GM12892 (cell line): ENCODE data around the gene CDAN1.
"Not testable (repeated sequence)": the region's sequence is repeated elsewhere in the genome, so short reads cannot be mapped to it uniquely, and the experiment has no call there.

Source experiments
- DNase-seq: peaks from one replicate; pipeline ENCODE4 v3.0.0; 2011; ENCODE audit not compliant: insufficient read length
- FAIRE-seq: peaks from 2 replicates; lab custom pipeline; 2011; peaks lifted over from hg19 to GRCh38; lab: Jason Lieb, UNC
- POLR2A ChIP-seq: IDR thresholded peaks from 2 replicates; pipeline ENCODE4 v1.6.1; 2011; ENCODE audit warnings: low read depth, low read length, control low read depth
- POLR2AphosphoS5 ChIP-seq: IDR thresholded peaks from 2 replicates; pipeline ENCODE4 v1.6.1; 2011; ENCODE audit warnings: low read depth, low read length, control low read depth
- TAF1 ChIP-seq: IDR thresholded peaks from 2 replicates; pipeline ENCODE4 v1.6.1; 2011; ENCODE audit warnings: low read depth, mild to moderate bottlenecking, control low read depth, low read length, borderline replicate concordance

Gene CDAN1

GRCh38 chr15:42695527-42696071 is 41.3 kb downstream of the CDAN1 start:
- DNase-seq (no peak), FAIRE-seq (no peak)
- TF ChIP-seq TAF1 (no peak), POLR2AphosphoS5 (no peak), POLR2A (no peak)

DNA sequence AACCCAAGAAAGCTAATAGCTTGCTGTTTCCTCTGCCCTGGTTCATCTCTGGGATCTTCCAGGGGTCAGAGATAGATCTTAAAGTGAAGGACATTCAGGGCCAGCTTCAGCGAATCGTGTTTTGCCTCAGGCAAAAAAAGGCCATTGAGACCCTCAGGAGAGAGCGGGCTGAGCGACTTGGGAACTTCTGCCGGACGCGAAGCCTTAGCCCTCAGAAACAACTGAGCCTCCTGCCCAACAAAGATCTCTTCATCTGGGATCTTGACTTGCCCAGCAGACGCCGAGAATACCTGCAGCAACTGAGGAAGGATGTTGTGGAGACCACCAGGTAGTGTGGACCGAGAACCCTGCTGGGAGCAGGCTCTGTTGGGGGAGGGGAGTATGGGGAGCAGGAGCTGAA is 42.5 kb downstream of the CDAN1 start:
- no peak for TF ChIP-seq TAF1
- TF ChIP-seq POLR2AphosphoS5, result no peak
- no peak for TF ChIP-seq POLR2A
- FAIRE-seq (no peak), DNase-seq (no peak)

GRCh38 chr15:42693942-42694341 is 43.0 kb downstream of the CDAN1 start:
- TF ChIP-seq POLR2AphosphoS5 (no peak), TAF1 (no peak), POLR2A (no peak)
- no peak for DNase-seq
- FAIRE-seq, result no peak

DNA sequence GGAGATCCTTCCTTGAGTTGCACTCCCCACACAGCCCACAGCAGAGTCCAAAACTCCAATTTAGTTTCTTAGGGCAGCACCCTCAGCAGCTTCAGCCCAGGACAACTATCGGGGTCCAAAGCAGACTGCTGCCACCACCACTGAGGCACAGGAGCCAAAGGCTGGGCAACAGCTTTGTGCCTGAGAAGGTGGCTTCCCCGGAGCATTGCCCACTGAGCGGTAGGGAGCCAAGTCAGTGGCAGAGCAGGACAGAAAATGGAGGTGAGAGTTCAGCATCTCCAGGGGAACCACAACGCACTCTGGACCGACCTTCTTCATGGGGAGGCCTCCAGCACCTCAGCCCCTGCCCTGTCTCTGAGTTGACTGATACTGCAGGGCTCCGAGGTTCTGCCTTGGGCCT is 43.4 kb downstream of the CDAN1 start:
- DNase-seq, result no peak
- TF ChIP-seq POLR2A (no peak), TAF1 (no peak), POLR2AphosphoS5 (no peak)
- FAIRE-seq, result no peak

DNA sequence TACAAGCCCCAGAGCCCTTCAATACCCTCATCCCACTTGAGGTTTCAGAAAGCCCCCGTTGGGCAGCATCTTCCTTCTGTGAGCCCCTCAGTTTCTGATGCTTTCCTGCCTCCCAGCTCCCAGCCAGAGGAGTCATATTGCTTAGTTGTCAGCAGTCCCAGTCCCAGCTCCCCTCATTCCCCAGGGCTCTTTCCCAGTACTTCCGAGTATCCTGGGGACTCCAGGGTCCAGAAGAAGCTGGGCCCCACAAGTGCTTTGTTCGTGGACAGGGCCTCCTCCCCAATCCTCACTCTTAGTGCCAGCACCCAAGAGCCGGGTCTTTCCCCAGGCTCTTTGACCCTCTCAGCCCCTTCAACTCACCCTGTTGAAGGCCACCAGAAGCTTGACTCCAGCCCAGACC is 43.9 kb downstream of the CDAN1 start:
- TF ChIP-seq POLR2AphosphoS5 (no peak), TAF1 (no peak), POLR2A (no peak)
- FAIRE-seq (no peak), DNase-seq (no peak)

GRCh38 chr15:42692536-42692935 is 44.4 kb downstream of the CDAN1 start:
- FAIRE-seq (no peak), DNase-seq (no peak)
- TF ChIP-seq POLR2AphosphoS5 (no peak), TAF1 (no peak), POLR2A (no peak)

DNA sequence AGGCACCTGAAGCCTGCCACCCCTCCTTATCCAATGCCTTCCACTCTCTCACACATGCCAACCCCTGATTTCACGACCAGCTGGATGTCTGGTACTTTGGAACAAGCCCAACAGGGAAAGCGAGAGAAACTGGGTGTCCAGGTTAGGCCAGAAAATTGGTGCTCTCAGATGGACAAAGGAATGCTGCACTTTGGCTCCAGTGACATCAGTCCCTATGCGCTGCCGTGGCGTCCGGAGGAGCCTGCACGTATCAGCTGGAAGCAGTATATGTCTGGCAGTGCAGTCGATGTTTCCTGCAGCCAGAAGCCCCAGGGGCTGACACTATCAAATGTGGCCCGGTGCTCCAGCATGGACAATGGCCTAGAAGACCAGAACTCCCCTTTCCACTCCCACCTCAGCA is 45.2 kb downstream of the CDAN1 start:
- TF ChIP-seq POLR2A, result no peak
- no peak for TF ChIP-seq TAF1
- TF ChIP-seq POLR2AphosphoS5, result no peak
- FAIRE-seq, result no peak
- DNase-seq, result no peak

- FAIRE-seq (no peak), DNase-seq (no peak)
- TF ChIP-seq POLR2AphosphoS5, result no peak
- no peak for TF ChIP-seq TAF1
- TF ChIP-seq POLR2A, result no peak
These were observed 45.6 kb downstream of the CDAN1 start for GRCh38 chr15:42691308-42691707.

- DNase-seq (no peak), FAIRE-seq (no peak)
- no peak for TF ChIP-seq TAF1
- no peak for TF ChIP-seq POLR2A
- TF ChIP-seq POLR2AphosphoS5, result no peak
These were observed 48.6 kb downstream of the CDAN1 start for GRCh38 chr15:42688301-42688700.

GRCh38 chr15:42687740-42688139 is 49.2 kb downstream of the CDAN1 start:
- FAIRE-seq, result no peak
- TF ChIP-seq TAF1, result no peak
- TF ChIP-seq POLR2AphosphoS5, result no peak
- no peak for TF ChIP-seq POLR2A
- no peak for DNase-seq

GRCh38 chr15:42686281-42686680 is 50.6 kb downstream of the CDAN1 start:
- no peak for TF ChIP-seq POLR2A
- TF ChIP-seq TAF1, result no peak
- TF ChIP-seq POLR2AphosphoS5, result no peak
- DNase-seq, result no peak
- FAIRE-seq, result peak; percentile 17

- no peak for TF ChIP-seq POLR2AphosphoS5
- no peak for TF ChIP-seq TAF1
- TF ChIP-seq POLR2A, result no peak
- FAIRE-seq, result no peak
- no peak for DNase-seq
These were observed 55.8 kb downstream of the CDAN1 start for GRCh38 chr15:42681119-42681518.

- DNase-seq, result not testable (repeated sequence)
- peak; percentile 40 for FAIRE-seq
These were observed 56.8 kb downstream of the CDAN1 start for GRCh38 chr15:42680142-42680482.

DNA sequence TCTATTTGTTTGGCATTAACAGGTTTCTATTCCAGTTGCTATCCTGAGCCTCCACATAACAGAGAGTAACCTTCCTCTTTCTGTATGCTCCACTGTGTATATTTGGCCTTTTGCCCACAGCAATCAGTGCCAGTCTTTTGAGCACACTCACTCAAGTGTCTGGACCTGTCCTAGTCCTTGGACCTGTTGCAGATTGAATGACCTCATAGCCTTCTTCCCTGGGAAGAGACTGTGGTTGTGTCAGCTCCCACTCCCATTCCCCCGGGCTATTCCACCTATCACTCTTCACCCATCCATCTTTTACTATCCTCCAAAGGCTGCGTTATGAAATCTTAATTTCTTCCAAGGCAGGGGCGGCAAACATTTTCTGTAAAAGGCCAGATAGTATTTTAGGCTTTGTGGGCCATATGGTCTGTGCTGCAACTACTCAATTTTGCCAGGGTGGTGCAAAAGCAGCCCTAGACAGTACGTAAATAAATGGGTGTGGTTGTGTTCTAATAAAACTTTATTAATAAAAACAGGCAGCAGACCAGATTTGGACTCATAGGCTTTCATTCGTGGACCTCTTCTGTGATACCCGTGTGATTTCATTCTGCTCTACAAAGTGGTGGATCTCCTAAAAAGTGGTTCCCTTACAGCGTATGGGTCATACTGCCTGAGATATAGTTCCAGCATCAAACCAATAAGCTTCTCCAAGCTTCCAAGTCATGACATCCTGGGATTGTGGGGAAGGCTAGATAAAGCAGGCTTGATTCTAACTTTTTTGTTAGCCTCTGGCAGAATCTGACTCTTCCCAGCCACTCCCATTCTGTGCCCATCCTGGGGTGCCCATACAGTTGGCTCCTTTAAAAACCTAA is 57.4 kb downstream of the CDAN1 start:
- TF ChIP-seq TAF1 (no peak), POLR2A (no peak), POLR2AphosphoS5 (no peak)
- no peak for DNase-seq
- FAIRE-seq, result no peak
